ENCODE measurements around the gene OASL.
A peak's percentile ranks its signal among the peaks of the same experiment; 100 is the strongest.
"Not testable (repeated sequence)": the region's sequence is repeated elsewhere in the genome, so short reads cannot be mapped to it uniquely, and the experiment has no call there.

The OASL gene

GRCh38 chr12:121059031-121059898 lies 20.2 kb upstream of the OASL start:
- H3K4me3 ChIP-seq (ENCODE audit: low read depth, low read length) = no peak overlapping the region
- DNase-seq (ENCODE audit: low read depth) = no peak
- no peak for TF ChIP-seq MYC (IDR thresholded peaks at IDR 0.05; ENCODE audit: low read depth, low read length)
- no peak for TF ChIP-seq POLR2A (IDR thresholded peaks at IDR 0.05; ENCODE audit: extremely low read depth, insufficient read length)
- TF ChIP-seq, protein P1, sequence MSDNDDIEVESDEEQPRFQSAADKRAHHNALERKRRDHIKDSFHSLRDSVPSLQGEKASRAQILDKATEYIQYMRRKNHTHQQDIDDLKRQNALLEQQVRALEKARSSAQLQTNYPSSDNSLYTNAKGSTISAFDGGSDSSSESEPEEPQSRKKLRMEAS (IDR thresholded peaks at IDR 0.05; ENCODE audit: low read depth, low read length) = no peak
- TF ChIP-seq CTCF (IDR thresholded peaks at IDR 0.05; ENCODE audit: low read depth, low read length) = no peak

DNA sequence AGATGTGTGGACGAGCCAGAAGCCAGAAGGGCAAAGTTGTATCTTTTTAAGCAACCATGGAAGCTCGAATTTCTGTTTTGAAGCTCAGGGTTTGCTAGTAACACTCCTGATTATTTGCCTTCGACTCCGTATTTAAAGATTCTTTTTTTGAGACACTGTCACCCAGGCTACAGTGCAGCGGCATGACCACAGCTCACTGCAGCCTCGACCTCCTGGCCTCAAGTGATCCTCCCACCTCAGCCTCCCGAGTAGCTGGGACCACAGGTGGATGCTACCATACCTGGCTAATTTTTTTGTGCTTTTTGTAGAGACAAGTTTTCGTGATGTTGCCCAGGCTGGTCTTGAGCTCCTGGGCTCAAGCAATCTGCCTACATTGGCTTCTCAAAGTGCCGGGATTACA lies 18.7 kb upstream of the OASL start:
- TF ChIP-seq MYC (IDR thresholded peaks at IDR 0.05; ENCODE audit: low read depth, low read length) = no peak
- no peak for TF ChIP-seq POLR2A (IDR thresholded peaks at IDR 0.05; ENCODE audit: extremely low read depth, insufficient read length)
- TF ChIP-seq, protein P1 (IDR thresholded peaks at IDR 0.05; ENCODE audit: low read depth, low read length) = no peak
- TF ChIP-seq CTCF (IDR thresholded peaks at IDR 0.05; ENCODE audit: low read depth, low read length) = no peak
- H3K4me3 ChIP-seq (ENCODE audit: low read depth, low read length) = no peak overlapping the region
- no peak for DNase-seq (ENCODE audit: low read depth)

DNA sequence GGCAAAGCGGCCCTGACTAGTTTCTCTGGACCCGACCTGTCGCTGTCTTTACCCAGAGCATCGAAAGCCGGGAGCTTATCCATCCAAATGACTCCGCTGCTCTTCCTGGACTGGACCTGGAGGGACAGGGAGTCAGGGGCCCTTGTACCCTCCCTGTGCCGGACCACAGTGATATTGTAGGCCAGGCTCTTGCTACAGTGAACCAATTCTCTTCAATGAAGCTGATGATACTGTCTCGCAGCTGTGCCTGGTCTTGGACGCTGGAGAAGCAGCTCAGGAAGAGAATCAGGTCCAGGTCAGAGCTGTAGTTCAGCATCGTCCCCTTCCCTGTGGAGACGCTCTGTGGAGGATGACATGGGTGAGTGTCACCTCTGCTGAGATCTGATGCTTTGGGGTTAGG lies 14.7 kb upstream of the OASL start:
- DNase-seq (ENCODE audit: low read depth) = no peak
- H3K4me3 ChIP-seq (ENCODE audit: low read depth, low read length) = no peak overlapping the region
- no peak for TF ChIP-seq POLR2A (IDR thresholded peaks at IDR 0.05; ENCODE audit: extremely low read depth, insufficient read length)
- TF ChIP-seq CTCF (IDR thresholded peaks at IDR 0.05; ENCODE audit: low read depth, low read length) = no peak
- TF ChIP-seq, protein P1 (IDR thresholded peaks at IDR 0.05; ENCODE audit: low read depth, low read length) = no peak
- TF ChIP-seq MYC (IDR thresholded peaks at IDR 0.05; ENCODE audit: low read depth, low read length) = no peak

- no peak overlapping the region for H3K4me3 ChIP-seq (ENCODE audit: low read depth, low read length)
- TF ChIP-seq POLR2A (IDR thresholded peaks at IDR 0.05; ENCODE audit: extremely low read depth, insufficient read length) = no peak
- TF ChIP-seq, protein P1 (IDR thresholded peaks at IDR 0.05; ENCODE audit: low read depth, low read length) = peak; percentile 52; the same call in 1 of the 2 replicates
- DNase-seq (ENCODE audit: low read depth) = peak; percentile 26
These were observed 11.7 kb upstream of the OASL start for GRCh38 chr12:121050725-121051124.

DNA sequence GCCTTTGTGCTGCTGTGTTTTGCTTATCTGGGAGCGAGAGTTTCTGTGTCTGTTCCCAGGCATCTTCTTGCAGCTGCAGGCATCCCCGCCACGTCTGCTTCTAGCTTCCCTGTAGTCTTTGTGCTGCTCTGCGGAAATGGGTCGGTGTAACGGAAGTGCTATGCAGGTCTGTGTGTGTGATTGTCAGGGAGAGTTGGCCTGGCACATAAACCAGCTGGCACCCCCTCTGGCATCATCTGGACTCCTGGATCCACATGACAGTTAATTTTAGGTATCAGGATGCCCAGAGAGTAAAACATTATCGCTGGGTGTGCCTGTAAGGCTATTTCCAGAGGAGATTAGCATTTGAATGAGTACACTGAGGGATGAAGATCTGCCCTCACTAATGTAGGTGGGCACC lies 9.4 kb upstream of the OASL start:
- no peak overlapping the region for H3K4me3 ChIP-seq (ENCODE audit: low read depth, low read length)
- TF ChIP-seq MYC (IDR thresholded peaks at IDR 0.05; ENCODE audit: low read depth, low read length) (no peak), POLR2A (IDR thresholded peaks at IDR 0.05; ENCODE audit: extremely low read depth, insufficient read length) (no peak), CTCF (IDR thresholded peaks at IDR 0.05; ENCODE audit: low read depth, low read length) (no peak)
- TF ChIP-seq, protein P1 (IDR thresholded peaks at IDR 0.05; ENCODE audit: low read depth, low read length) = no peak
- no peak for DNase-seq (ENCODE audit: low read depth)

DNA sequence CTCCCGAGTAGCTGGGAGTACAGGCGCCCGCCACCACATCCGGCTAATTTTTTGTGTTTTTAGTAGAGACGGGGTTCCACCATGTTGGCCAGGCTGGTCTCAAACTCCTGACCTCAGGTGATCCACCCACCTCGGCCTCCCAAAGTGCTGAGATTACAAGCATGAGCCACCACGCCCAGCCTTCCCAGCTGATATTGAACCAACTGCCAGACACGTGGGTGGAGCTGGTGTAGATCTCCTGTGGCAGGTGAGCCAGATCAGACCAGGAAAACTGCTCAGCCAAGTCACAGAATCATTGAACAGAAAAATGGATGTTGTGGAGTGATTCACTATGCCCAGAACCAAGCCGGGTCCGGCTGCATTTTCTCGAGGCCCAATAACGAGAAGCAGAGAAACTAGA lies 8.4 kb upstream of the OASL start:
- not testable (repeated sequence) for DNase-seq (ENCODE audit: low read depth); H3K4me3 ChIP-seq (ENCODE audit: low read depth, low read length)
